ENCODE results near the gene OR4M1. TPM values are rescaled to one million over a fixed set of nuclear protein-coding genes. Genes with fewer than 3 reads are reported as not detected.
"Not testable (repeated sequence)": the region's sequence is repeated elsewhere in the genome, so short reads cannot be mapped to it uniquely, and the experiment has no call there.

OR4M1 gene
- total RNA-seq, 2 experiments from 2014 or later: not detected

- POLR2A ChIA-PET: no interaction called here
- no peak within 1 kb of the TSS for H3K4me3 Mint-ChIP-seq
Measured at GRCh38 chr14:19743256-19743655, 30.0 kb upstream of the OR4M1 start, which contains the start of gene OR4Q3. OR4Q3 (plus strand) TSS chr14:19743571.

GRCh38 chr14:19752316-19752715, 21.0 kb upstream of the OR4M1 start:
- H3K36me3 ChIP-seq (ENCODE audit: insufficient read depth, low read length); H3K4me1 Mint-ChIP-seq (ENCODE audit: low read depth); H3K36me3 Mint-ChIP-seq (ENCODE audit: low read depth); H3K27me3 ChIP-seq (ENCODE audit: control insufficient read depth in 1 of 2, insufficient read depth in 2 of 2, low read length in 2 of 2); H3K4me3 ChIP-seq (ENCODE audit: low read length); ATAC-seq (ENCODE audit: poor library complexity); H3K9me3 Mint-ChIP-seq; intact Hi-C loops (cut with DNase I, micrococcal nuclease); H3K27ac Mint-ChIP-seq; H3K27me3 Mint-ChIP-seq; DNase-seq; H3K9me3 ChIP-seq (ENCODE audit: control insufficient read depth in 1 of 2, insufficient read depth in 1 of 2, low read length in 2 of 2); H3K4me1 ChIP-seq (ENCODE audit: insufficient read depth, low read length); CTCF ChIA-PET; H3K27ac ChIP-seq (ENCODE audit: low read depth in 1 of 2, low read length in 2 of 2); POLR2A ChIA-PET; H3K4me3 Mint-ChIP-seq: not testable (repeated sequence)

More at GRCh38 chr14:19743256-19743655, 30.0 kb upstream of the OR4M1 start, which contains the start of gene OR4Q3:
- H3K27me3 Mint-ChIP-seq: peaks cover 18% of the 10 kb centered on the region
- ATAC-seq (ENCODE audit: poor library complexity) (no peak), DNase-seq (no peak)
- no peaks in the 10 kb centered on the region for H3K36me3 Mint-ChIP-seq (ENCODE audit: low read depth)
- Histone ChIP-seq H3K27ac (ENCODE audit: low read depth in 1 of 2, low read length in 2 of 2) (no peak within 1 kb of the TSS), H3K4me3 (ENCODE audit: low read length) (no peak within 1 kb of the TSS), H3K9me3 (ENCODE audit: control insufficient read depth in 1 of 2, insufficient read depth in 1 of 2, low read length in 2 of 2) (no peaks in the 10 kb centered on the region), H3K36me3 (ENCODE audit: insufficient read depth, low read length) (no peaks in the 10 kb centered on the region), H3K4me1 (ENCODE audit: insufficient read depth, low read length) (no peaks in the 10 kb centered on the region), H3K27me3 (ENCODE audit: control insufficient read depth in 1 of 2, insufficient read depth in 2 of 2, low read length in 2 of 2) (no peaks in the 10 kb centered on the region)
- intact Hi-C loops (cut with DNase I, micrococcal nuclease): no loop called here
- H3K27ac Mint-ChIP-seq: no peak within 1 kb of the TSS
- H3K4me1 Mint-ChIP-seq (ENCODE audit: low read depth): no peaks in the 10 kb centered on the region
- TF ChIP-seq CTCF (IDR thresholded peaks at IDR 0.05): no peak
- CTCF ChIA-PET: no interaction called here
- peaks cover 7% of the 10 kb centered on the region for H3K9me3 Mint-ChIP-seq

- Histone ChIP-seq H3K4me3 (ENCODE audit: low read length) (no peak overlapping the region), H3K27me3 (ENCODE audit: control insufficient read depth in 1 of 2, insufficient read depth in 2 of 2, low read length in 2 of 2) (no peaks in the 10 kb centered on the region), H3K9me3 (ENCODE audit: control insufficient read depth in 1 of 2, insufficient read depth in 1 of 2, low read length in 2 of 2) (no peaks in the 10 kb centered on the region), H3K27ac (ENCODE audit: low read depth in 1 of 2, low read length in 2 of 2) (no peak overlapping the region), H3K4me1 (ENCODE audit: insufficient read depth, low read length) (no peaks in the 10 kb centered on the region), H3K36me3 (ENCODE audit: insufficient read depth, low read length) (no peaks in the 10 kb centered on the region)
- Mint-ChIP-seq H3K27me3 (peaks cover 6% of the 10 kb centered on the region), H3K36me3 (ENCODE audit: low read depth) (no peaks in the 10 kb centered on the region), H3K27ac (no peak overlapping the region), H3K4me3 (no peak overlapping the region), H3K9me3 (no peaks in the 10 kb centered on the region), H3K4me1 (ENCODE audit: low read depth) (no peaks in the 10 kb centered on the region)
- intact Hi-C loops (cut with DNase I, micrococcal nuclease): no loop called here
- no peak for TF ChIP-seq CTCF (IDR thresholded peaks at IDR 0.05)
- no peak for DNase-seq
- POLR2A ChIA-PET: no interaction called here
- no peak for ATAC-seq (ENCODE audit: poor library complexity)
- CTCF ChIA-PET: no interaction called here
Measured at GRCh38 chr14:19754172-19754571, 19.1 kb upstream of the OR4M1 start.

GRCh38 chr14:19771491-19771890, 1.8 kb upstream of the OR4M1 start:
- ATAC-seq (ENCODE audit: poor library complexity); DNase-seq; H3K27ac Mint-ChIP-seq; H3K4me1 Mint-ChIP-seq (ENCODE audit: low read depth); H3K4me3 ChIP-seq (ENCODE audit: low read length); H3K27ac ChIP-seq (ENCODE audit: low read depth in 1 of 2, low read length in 2 of 2); H3K36me3 Mint-ChIP-seq (ENCODE audit: low read depth); H3K4me1 ChIP-seq (ENCODE audit: insufficient read depth, low read length); CTCF ChIA-PET; H3K27me3 ChIP-seq (ENCODE audit: control insufficient read depth in 1 of 2, insufficient read depth in 2 of 2, low read length in 2 of 2); intact Hi-C loops (cut with DNase I, micrococcal nuclease); H3K36me3 ChIP-seq (ENCODE audit: insufficient read depth, low read length); POLR2A ChIA-PET; H3K4me3 Mint-ChIP-seq; H3K9me3 Mint-ChIP-seq: not testable (repeated sequence)
- H3K27me3 Mint-ChIP-seq: peaks cover 18% of the 10 kb centered on the region
- peaks cover 10 to 11% of the 10 kb centered on the region in 2 experiments for H3K9me3 ChIP-seq (ENCODE audit: control insufficient read depth in 1 of 2, insufficient read depth in 1 of 2, low read length in 2 of 2)
